Measurements from ENCODE around the gene IPO11. TPM values are rescaled to one million over a fixed set of nuclear protein-coding genes. Genes with fewer than 3 reads are reported as not detected.

Gene IPO11
- total RNA-seq, 3 donors from 2014 or later: 31.5 to 34.7 (median 33.1) TPM

DNA sequence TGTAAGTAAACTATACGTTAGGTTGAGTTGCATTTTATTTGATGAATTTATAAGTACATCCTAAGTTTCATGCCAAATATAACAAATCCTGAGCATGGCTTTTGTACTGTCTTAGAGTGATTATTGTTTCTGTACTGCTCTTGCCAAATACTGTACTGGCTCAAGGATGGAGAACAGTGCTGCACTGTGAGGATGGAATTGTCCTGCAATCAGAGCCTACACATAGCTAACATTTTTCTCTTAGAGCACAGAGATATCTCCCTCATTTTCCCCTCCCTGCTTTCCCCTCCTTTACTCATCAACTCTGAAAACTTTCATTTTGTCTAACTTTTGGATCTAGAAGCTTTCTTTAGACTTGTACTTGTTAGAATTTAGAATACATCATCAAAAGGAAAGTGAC is 194.3 kb downstream of the IPO11 start:
- Histone ChIP-seq H3K27me3 (no peaks in the 10 kb centered on the region), H3K36me3 (no peaks in the 10 kb centered on the region), H3K9me3 (no peaks in the 10 kb centered on the region), H3K27ac (no peak overlapping the region), H3K4me3 (no peak overlapping the region), H3K4me1 (no peaks in the 10 kb centered on the region)
- intact Hi-C loops (cut with DNase I; ENCODE audit: low total_unique reads): no loop called here
- no peak for DNase-seq (ENCODE audit: low spot score in 2 of 2)
- TF ChIP-seq, protein P1, sequence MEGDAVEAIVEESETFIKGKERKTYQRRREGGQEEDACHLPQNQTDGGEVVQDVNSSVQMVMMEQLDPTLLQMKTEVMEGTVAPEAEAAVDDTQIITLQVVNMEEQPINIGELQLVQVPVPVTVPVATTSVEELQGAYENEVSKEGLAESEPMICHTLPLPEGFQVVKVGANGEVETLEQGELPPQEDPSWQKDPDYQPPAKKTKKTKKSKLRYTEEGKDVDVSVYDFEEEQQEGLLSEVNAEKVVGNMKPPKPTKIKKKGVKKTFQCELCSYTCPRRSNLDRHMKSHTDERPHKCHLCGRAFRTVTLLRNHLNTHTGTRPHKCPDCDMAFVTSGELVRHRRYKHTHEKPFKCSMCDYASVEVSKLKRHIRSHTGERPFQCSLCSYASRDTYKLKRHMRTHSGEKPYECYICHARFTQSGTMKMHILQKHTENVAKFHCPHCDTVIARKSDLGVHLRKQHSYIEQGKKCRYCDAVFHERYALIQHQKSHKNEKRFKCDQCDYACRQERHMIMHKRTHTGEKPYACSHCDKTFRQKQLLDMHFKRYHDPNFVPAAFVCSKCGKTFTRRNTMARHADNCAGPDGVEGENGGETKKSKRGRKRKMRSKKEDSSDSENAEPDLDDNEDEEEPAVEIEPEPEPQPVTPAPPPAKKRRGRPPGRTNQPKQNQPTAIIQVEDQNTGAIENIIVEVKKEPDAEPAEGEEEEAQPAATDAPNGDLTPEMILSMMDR (IDR thresholded peaks at IDR 0.05): no peak
- TF ChIP-seq POLR2A (IDR thresholded peaks at IDR 0.05) (no peak), POLR2AphosphoS5 (IDR thresholded peaks at IDR 0.05) (no peak)

DNA sequence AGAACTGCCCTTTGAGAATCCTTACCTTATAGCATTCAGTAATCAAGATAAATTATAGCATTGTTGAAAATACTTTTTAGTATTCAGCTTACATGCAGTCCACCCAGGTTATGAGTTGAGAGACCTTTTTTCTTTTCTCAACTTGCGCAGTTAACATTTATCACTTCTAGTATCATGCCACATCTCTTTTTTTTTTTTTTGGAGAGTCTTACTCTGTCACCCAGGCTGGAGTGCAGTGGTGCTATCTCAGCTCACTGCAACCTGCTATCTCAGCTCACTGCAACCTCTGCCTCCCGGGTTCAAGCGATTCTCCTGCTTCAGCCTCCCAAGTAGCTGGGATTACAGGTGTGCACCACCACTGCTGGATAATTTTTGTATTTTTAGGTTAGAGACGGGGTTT is 195.1 kb downstream of the IPO11 start:
- H3K36me3 ChIP-seq: no peaks in the 10 kb centered on the region
- TF ChIP-seq POLR2AphosphoS5 (IDR thresholded peaks at IDR 0.05): no peak
- TF ChIP-seq, protein P1 (IDR thresholded peaks at IDR 0.05): no peak
- no peak for TF ChIP-seq POLR2A (IDR thresholded peaks at IDR 0.05)
- no peaks in the 10 kb centered on the region for H3K4me1 ChIP-seq
- intact Hi-C loops (cut with DNase I; ENCODE audit: low total_unique reads): no loop called here
- H3K27me3 ChIP-seq: no peaks in the 10 kb centered on the region
- no peaks in the 10 kb centered on the region for H3K9me3 ChIP-seq
- H3K4me3 ChIP-seq: no peak overlapping the region
- DNase-seq (ENCODE audit: low spot score in 2 of 2): no peak
- H3K27ac ChIP-seq: no peak overlapping the region

DNA sequence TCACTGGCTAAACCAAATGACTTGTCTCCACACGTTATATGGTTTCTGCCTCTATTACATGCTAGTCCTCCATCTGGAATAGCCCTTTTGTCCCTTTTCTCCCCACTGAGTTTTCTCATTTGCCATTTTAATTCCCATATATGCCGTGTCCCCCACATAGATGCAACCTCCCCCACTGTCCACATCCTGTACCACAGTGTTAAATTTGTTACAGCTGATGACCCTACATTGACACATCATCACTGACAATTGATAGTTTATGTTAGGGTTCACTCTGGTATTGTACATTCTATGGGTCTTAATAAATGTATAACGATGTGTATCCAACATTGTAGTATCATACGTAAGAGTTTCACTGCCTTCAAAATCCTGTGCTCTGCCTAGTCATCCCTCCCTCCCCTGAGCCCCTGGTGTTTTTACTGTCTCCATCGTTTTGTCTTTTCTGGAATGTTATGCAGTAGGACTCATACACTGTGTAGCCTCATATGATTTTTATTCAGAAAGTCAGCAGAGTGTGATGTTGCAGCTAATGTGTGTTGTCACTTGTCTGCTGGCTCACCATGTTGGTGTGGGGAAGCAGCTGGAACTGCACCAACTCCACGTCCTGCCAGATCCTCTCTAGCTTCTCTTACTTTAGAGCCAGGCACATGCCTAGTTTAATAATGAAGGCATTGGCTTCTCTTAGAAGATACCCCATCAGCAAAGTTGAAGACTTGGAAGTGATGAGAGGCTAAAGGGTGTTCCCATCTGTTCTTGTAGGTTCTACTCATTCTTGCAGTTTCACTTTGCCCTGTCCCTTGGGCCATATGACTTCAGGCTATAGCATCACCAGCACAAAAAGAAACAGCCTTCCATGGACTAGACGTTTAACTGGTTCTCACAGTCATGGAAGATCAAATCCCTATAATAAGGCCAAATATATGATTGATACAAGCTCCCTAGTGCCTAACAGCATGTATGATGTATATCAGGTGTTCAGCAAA is 196.3 kb downstream of the IPO11 start:
- Histone ChIP-seq H3K36me3 (no peaks in the 10 kb centered on the region), H3K4me1 (no peaks in the 10 kb centered on the region), H3K27ac (no peak overlapping the region), H3K9me3 (no peaks in the 10 kb centered on the region), H3K27me3 (no peaks in the 10 kb centered on the region), H3K4me3 (no peak overlapping the region)
- TF ChIP-seq POLR2A (IDR thresholded peaks at IDR 0.05) (no peak), POLR2AphosphoS5 (IDR thresholded peaks at IDR 0.05) (no peak)
- TF ChIP-seq, protein P1 (IDR thresholded peaks at IDR 0.05): no peak
- intact Hi-C loops (cut with DNase I; ENCODE audit: low total_unique reads): no loop called here
- DNase-seq (ENCODE audit: low spot score in 2 of 2): no peak

DNA sequence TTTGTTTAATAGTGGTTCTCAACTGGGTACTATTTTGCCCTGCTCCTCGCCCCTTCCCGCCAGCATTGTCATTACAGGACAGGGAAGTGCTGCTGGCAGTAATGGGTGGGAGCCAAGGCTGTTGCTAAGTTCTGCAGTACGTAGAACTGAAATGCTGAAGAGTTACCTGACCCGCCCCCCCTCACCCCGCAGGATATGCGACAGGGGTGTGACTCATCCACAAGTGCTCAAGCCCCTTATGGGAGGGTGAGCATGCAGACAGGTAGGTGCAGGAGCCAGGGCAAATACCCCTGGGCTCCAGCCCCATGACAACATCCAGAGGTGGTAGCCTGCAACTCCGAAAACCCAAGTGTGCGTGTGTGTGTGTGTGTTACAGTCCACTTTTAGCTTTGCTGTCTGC is 201.8 kb downstream of the IPO11 start:
- no peak overlapping the region for H3K27ac ChIP-seq
- no peak for DNase-seq (ENCODE audit: low spot score in 2 of 2)
- H3K27me3 ChIP-seq: no peaks in the 10 kb centered on the region
- H3K4me1 ChIP-seq: no peaks in the 10 kb centered on the region
- H3K4me3 ChIP-seq: no peak overlapping the region
- intact Hi-C loops (cut with DNase I; ENCODE audit: low total_unique reads): no loop called here
- TF ChIP-seq, protein P1 (IDR thresholded peaks at IDR 0.05): no peak
- TF ChIP-seq POLR2AphosphoS5 (IDR thresholded peaks at IDR 0.05) (no peak), POLR2A (IDR thresholded peaks at IDR 0.05) (no peak)
- H3K9me3 ChIP-seq: no peaks in the 10 kb centered on the region
- no peaks in the 10 kb centered on the region for H3K36me3 ChIP-seq

DNA sequence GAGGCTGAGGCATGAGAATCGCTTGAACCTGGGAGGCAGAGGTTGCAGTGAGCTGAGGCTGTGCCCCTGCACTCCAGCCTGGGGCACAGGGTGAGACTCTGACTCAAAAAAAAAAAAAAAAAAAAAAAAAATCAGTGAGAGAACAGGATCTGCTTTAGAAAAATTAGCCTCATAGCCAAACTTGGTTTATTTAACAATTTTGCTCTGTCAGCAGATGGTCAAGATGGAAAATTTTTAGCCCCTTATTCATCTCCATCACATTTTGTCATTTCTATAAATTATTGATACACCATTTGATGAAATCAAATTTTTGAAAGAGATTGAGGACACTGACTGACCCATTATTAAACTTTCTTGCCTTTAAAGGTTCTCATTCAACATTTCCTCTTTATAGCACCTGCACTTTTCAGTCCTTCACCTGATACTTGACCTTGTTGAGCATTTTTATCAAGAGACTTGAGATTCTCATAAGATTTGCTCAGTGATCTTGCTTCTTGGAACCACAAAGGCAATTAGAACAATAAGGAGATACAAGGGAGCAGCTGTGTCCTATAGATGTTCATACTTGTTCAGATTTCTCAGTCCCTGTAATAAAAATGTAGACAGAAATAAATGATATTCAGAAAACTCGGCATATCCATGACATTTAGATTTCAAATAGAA is 204.2 kb downstream of the IPO11 start:
- no peak for DNase-seq (ENCODE audit: low spot score in 2 of 2)
- intact Hi-C loops (cut with DNase I; ENCODE audit: low total_unique reads): no loop called here
- Histone ChIP-seq H3K4me3 (no peak overlapping the region), H3K4me1 (no peaks in the 10 kb centered on the region), H3K36me3 (no peaks in the 10 kb centered on the region), H3K27ac (no peak overlapping the region), H3K27me3 (no peaks in the 10 kb centered on the region), H3K9me3 (no peaks in the 10 kb centered on the region)
- TF ChIP-seq POLR2A (IDR thresholded peaks at IDR 0.05): no peak
- TF ChIP-seq POLR2AphosphoS5 (IDR thresholded peaks at IDR 0.05): no peak
- TF ChIP-seq, protein P1 (IDR thresholded peaks at IDR 0.05): no peak
